IMR-90 (cell line): Measurements from ENCODE around the gene TMEM131L. TPM values are rescaled to one million over a fixed set of nuclear protein-coding genes. Genes with fewer than 3 reads are reported as not detected.

Source experiments
- ATAC-seq: fragments of 200-7000 bp; cut with Tn5 transposase; 2 replicates; pipeline ENCODE4 v1.9.1; 2020; ENCODE audit warnings: low read depth, mild to moderate bottlenecking, moderate library complexity
- BruUV-seq: library from RNA; stranded (reverse); fragments of 400-500 nt; replicated peaks from 2 replicates; lab custom pipeline; 2021; lab: Mats Ljungman, UMichigan
- CTCF ChIA-PET: fragments of 300-600 bp; formaldehyde crosslinking; extraction: SDS; loops from one replicate; lab custom pipeline; 2021; ENCODE audit warnings: antibody characterized with exemption; lab: Yijun Ruan, JAX
- POLR2A ChIA-PET: fragments of 300-600 bp; sonication (Branson Sonifier 250); formaldehyde crosslinking; loops from one replicate; lab custom pipeline; 2022; ENCODE audit warnings: antibody characterized with exemption; ENCODE audit not compliant: unreplicated experiment; lab: Charles Lee
- DNase-seq: peaks from one replicate; pipeline ENCODE4 v3.0.0; 2013
- H2AFZ ChIP-seq: replicated peaks from 2 replicates; pipeline ENCODE3; 2013; ENCODE audit warnings: low read length, mild to moderate bottlenecking; ENCODE audit not compliant: poor library complexity
- H2AK5ac ChIP-seq: 2 replicates; pipeline ENCODE4 v1.6.1; 2013; ENCODE audit warnings: low read depth, low read length, inconsistent platforms
- H2AK9ac ChIP-seq: replicated peaks from 2 replicates; pipeline ENCODE3; 2013; ENCODE audit warnings: mild to moderate bottlenecking, low read depth, low read length, moderate library complexity; ENCODE audit not compliant: poor library complexity
- H2BK120ac ChIP-seq: 2 replicates; pipeline ENCODE4 v1.6.1; 2013; ENCODE audit warnings: low read depth, low read length, inconsistent platforms
- H2BK15ac ChIP-seq: 3 replicates; pipeline ENCODE4 v1.6.1; 2013; ENCODE audit warnings: low read depth, low read length, inconsistent platforms
- H2BK20ac ChIP-seq: 2 replicates; pipeline ENCODE4 v1.6.1; 2013; ENCODE audit warnings: low read depth, mild to moderate bottlenecking, inconsistent platforms, low read length, moderate library complexity
- H2BK5ac ChIP-seq: 2 replicates; pipeline ENCODE4 v1.6.1; 2013; ENCODE audit warnings: mild to moderate bottlenecking, low read depth, low read length, inconsistent platforms; ENCODE audit not compliant: poor library complexity, severe bottlenecking
- H3K14ac ChIP-seq: replicated peaks from 2 replicates; pipeline ENCODE4 v1.6.1; 2013; ENCODE audit warnings: low read depth, low read length, inconsistent platforms
- H3K18ac ChIP-seq: 2 replicates; pipeline ENCODE4 v1.6.1; 2013; ENCODE audit warnings: low read depth, low read length, control low read depth
- H3K23ac ChIP-seq: 2 replicates; pipeline ENCODE4 v1.6.1; 2013; ENCODE audit warnings: low read depth, low read length, inconsistent platforms
- H3K27ac ChIP-seq: 2 replicates; pipeline ENCODE4 v1.5.1; 2013; ENCODE audit warnings: mild to moderate bottlenecking, control low read depth, low read length; ENCODE audit not compliant: insufficient read depth
- H3K27me3 ChIP-seq: 2 replicates; pipeline ENCODE4 v1.6.1; 2013; ENCODE audit warnings: low read length; ENCODE audit not compliant: control insufficient read depth, insufficient read depth
- H3K36me3 ChIP-seq: 2 replicates; pipeline ENCODE4 v1.6.1; 2013; ENCODE audit warnings: low read length, mixed read lengths; ENCODE audit not compliant: control insufficient read depth, insufficient read depth
- H3K4ac ChIP-seq: 2 replicates; pipeline ENCODE4 v1.6.1; 2013; ENCODE audit warnings: low read depth, low read length, inconsistent platforms
- H3K4me1 ChIP-seq: 2 replicates; pipeline ENCODE4 v1.6.1; 2013; ENCODE audit warnings: low read length, mixed read lengths; ENCODE audit not compliant: control insufficient read depth, insufficient read depth
- H3K4me2 ChIP-seq: 2 replicates; pipeline ENCODE4 v1.6.1; 2013; ENCODE audit warnings: low read depth, mild to moderate bottlenecking, control low read depth, low read length, moderate library complexity
- H3K4me3 ChIP-seq: 2 replicates; pipeline ENCODE4 v1.5.1; 2013; ENCODE audit warnings: low read depth, mild to moderate bottlenecking, control low read depth, low read length, moderate library complexity; ENCODE audit not compliant: insufficient read depth
- H3K56ac ChIP-seq: 2 replicates; pipeline ENCODE4 v1.6.1; 2013; ENCODE audit warnings: low read length, inconsistent platforms; ENCODE audit not compliant: insufficient read depth; ENCODE audit errors: extremely low read depth
- H3K79me1 ChIP-seq, 2 experiments: 2 replicates each; pipeline ENCODE4 v1.6.1; 2013; ENCODE audit warnings: low read length in 2 of 2, inconsistent platforms in 1 of 2, low read depth in 1 of 2
- H3K9ac ChIP-seq: 2 replicates; pipeline ENCODE4 v1.6.1; 2013; ENCODE audit warnings: low read depth, low read length, control low read depth
- H3K9me1 ChIP-seq: 2 replicates; pipeline ENCODE4 v1.6.1; 2013; ENCODE audit warnings: low read length, inconsistent platforms; ENCODE audit not compliant: insufficient read depth
- H3K9me3 ChIP-seq: 2 replicates; pipeline ENCODE4 v1.6.1; 2013; ENCODE audit warnings: low read length; ENCODE audit not compliant: control insufficient read depth, insufficient read depth
- H4K20me1 ChIP-seq: 2 replicates; pipeline ENCODE4 v1.6.1; 2013; ENCODE audit warnings: low read length, inconsistent platforms; ENCODE audit not compliant: insufficient read depth
- H4K5ac ChIP-seq: 2 replicates; pipeline ENCODE4 v1.6.1; 2013; ENCODE audit warnings: mild to moderate bottlenecking, low read depth, low read length, control low read depth
- H4K8ac ChIP-seq, 2 experiments: 2 replicates each; pipeline ENCODE4 v1.6.1; 2013; ENCODE audit warnings: low read depth in 2 of 2, low read length in 2 of 2, control low read depth in 1 of 2, inconsistent platforms in 1 of 2
- H4K91ac ChIP-seq: 2 replicates; pipeline ENCODE4 v1.6.1; 2013; ENCODE audit warnings: low read depth, low read length, inconsistent platforms; ENCODE audit not compliant: insufficient read depth
- CEBPB ChIP-seq: IDR thresholded peaks from 2 replicates; pipeline ENCODE4 v1.6.1; 2012; ENCODE audit warnings: low read depth, low read length, improper control_type of control experiment
- NFE2L2 ChIP-seq: fragments of 150-350 bp; IDR thresholded peaks from 2 replicates; pipeline ENCODE4 v1.6.1; 2016; ENCODE audit warnings: low read depth, mild to moderate bottlenecking, low read length
- RAD21 ChIP-seq: IDR thresholded peaks from 2 replicates; pipeline ENCODE4 v1.6.1; 2012; ENCODE audit warnings: low read length, improper control_type of control experiment
- SMC3 ChIP-seq: fragments of 150-350 bp; IDR thresholded peaks from 2 replicates; pipeline ENCODE4 v1.6.1; 2016; ENCODE audit warnings: low read depth, mild to moderate bottlenecking, antibody characterized with exemption, low read length, moderate library complexity
- WGBS, 2 experiments: methylation state at CpG; one replicate each; pipeline versions ENCODE4 v1.1.5 to v1.1.7; 2013; ENCODE audit warnings: missing lambda C conversion rate in 2 of 2; ENCODE audit not compliant: insufficient read length in 1 of 2; ENCODE audit errors: extremely low coverage in 2 of 2; 5-methylcytosine and 5-hydroxymethylcytosine counted together
- dilution Hi-C: fragments of 300-500 bp; cut with HindIII; formaldehyde crosslinking; loops from one replicate; pipeline ENCODE4 v1.14.3; 2018; ENCODE audit warnings: low sequenced_read_pairs; ENCODE audit not compliant: unreplicated experiment
- in situ Hi-C: fragments of 300-500 bp; cut with MboI; formaldehyde crosslinking; loops from 3 replicates; pipeline ENCODE4 v1.14.3; 2019; ENCODE audit warnings: low sequenced_read_pairs, inconsistent platforms, mixed read lengths
- intact Hi-C: fragments of 100-400 bp; cut with micrococcal nuclease; formaldehyde crosslinking; loops from 2 replicates; pipeline ENCODE4 v1.10.0; 2022
- polyA plus RNA-seq, 3 experiments: library from polyadenylated mRNA; depleted of rRNA; stranded (reverse); fragments of >200 nt; gene quantifications; 2 replicates each; pipeline ENCODE4 v1.2.3, GENCODE V29; 2012; ENCODE audit warnings: low replicate concordance in 1 of 3
- total RNA-seq: library from RNA; depleted of rRNA; stranded (reverse); fragments of >200 nt; gene quantifications from 2 replicates; pipeline ENCODE4 v1.2.3, GENCODE V29; 2012
- TF ChIP-seq, protein P1 (sequence below): conservative IDR thresholded peaks from 2 replicates; pipeline ENCODE4 v1.5.1; 2012; ENCODE audit warnings: mild to moderate bottlenecking, low read depth, low read length, improper control_type of control experiment

The TMEM131L gene
- total and polyA plus RNA-seq, 2 of the 4 experiments (the other 2 are of a cell fraction), result 8.4 to 23.8 TPM

GRCh38 chr4:153432965-153433753 lies 33.0 kb upstream of the TMEM131L start:
- Histone ChIP-seq H3K9me1 (peaks cover 5% of the 10 kb centered on the region; the same call in 1 of the 2 replicates), H3K9ac (no peak overlapping the region), H2AK5ac (no peak overlapping the region), H3K14ac (no peak overlapping the region), H2AK9ac (no peak overlapping the region), H2BK15ac (no peak overlapping the region), H3K4ac (no peak overlapping the region), H2AFZ (no peak overlapping the region), H4K91ac (no peak overlapping the region), H3K18ac (no peak overlapping the region), H3K23ac (no peak overlapping the region), H3K36me3 (no peaks in the 10 kb centered on the region), H3K27ac (no peak overlapping the region), H3K79me1 (no peaks in the 10 kb centered on the region), H4K20me1 (no peaks in the 10 kb centered on the region), H4K8ac (no peak overlapping the region), H3K56ac (no peak overlapping the region), H3K4me1 (peaks cover 2% of the 10 kb centered on the region), H3K9me3 (no peaks in the 10 kb centered on the region), H3K4me2 (no peak overlapping the region; the same call in 1 of the 2 replicates), H3K27me3 (no peaks in the 10 kb centered on the region), H4K5ac (no peak overlapping the region), H2BK5ac (no peak overlapping the region), H3K4me3 (no peak overlapping the region), H2BK120ac (no peak overlapping the region), H2BK20ac (no peak overlapping the region)
- POLR2A ChIA-PET, result no interaction called here
- intact Hi-C loops, result loop anchor here (1.0 kb wide), 1 partner anchor 141 kb away; no protein-coding TSS in a partner anchor
- DNase-seq (peak; percentile 64), ATAC-seq (no peak)
- CTCF ChIA-PET, result interaction anchor here (0.6 to 1.0 kb wide), 8 partner anchors 10 to 895 kb away, joined by 3 to 8 read pairs (median 4); no protein-coding TSS in a partner anchor
- TF ChIP-seq CEBPB, result peak; percentile 74
- peak; percentile 53 for TF ChIP-seq RAD21
- no peak for TF ChIP-seq NFE2L2
- peak; percentile 47 for TF ChIP-seq SMC3
- TF ChIP-seq, protein P1, sequence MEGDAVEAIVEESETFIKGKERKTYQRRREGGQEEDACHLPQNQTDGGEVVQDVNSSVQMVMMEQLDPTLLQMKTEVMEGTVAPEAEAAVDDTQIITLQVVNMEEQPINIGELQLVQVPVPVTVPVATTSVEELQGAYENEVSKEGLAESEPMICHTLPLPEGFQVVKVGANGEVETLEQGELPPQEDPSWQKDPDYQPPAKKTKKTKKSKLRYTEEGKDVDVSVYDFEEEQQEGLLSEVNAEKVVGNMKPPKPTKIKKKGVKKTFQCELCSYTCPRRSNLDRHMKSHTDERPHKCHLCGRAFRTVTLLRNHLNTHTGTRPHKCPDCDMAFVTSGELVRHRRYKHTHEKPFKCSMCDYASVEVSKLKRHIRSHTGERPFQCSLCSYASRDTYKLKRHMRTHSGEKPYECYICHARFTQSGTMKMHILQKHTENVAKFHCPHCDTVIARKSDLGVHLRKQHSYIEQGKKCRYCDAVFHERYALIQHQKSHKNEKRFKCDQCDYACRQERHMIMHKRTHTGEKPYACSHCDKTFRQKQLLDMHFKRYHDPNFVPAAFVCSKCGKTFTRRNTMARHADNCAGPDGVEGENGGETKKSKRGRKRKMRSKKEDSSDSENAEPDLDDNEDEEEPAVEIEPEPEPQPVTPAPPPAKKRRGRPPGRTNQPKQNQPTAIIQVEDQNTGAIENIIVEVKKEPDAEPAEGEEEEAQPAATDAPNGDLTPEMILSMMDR, result peak; percentile 50
- in situ Hi-C loops, result no loop called here
- no TSS peak for BruUV-seq
- dilution Hi-C loops, result no loop called here
- 93% methylated on average over 9 of the region's 12 CpGs; no CpG with 5 or more reads in 1 of the 2 experiments for WGBS, 2 experiments
